GM13976 (cell line): ENCODE data around the gene ZNF157.

Source experiments
- DNase-seq: peaks from one replicate; pipeline ENCODE4 v3.0.0; 2012; ENCODE audit warnings: low spot score
- in situ Hi-C: fragments of 300-500 bp; cut with MboI; formaldehyde crosslinking; loops from one replicate; pipeline ENCODE4 v1.12.0; 2022; ENCODE audit warnings: low sequenced_read_pairs, mixed read lengths, inconsistent platforms; ENCODE audit not compliant: unreplicated experiment
- TF ChIP-seq, protein P1 (sequence below): IDR thresholded peaks from 2 replicates; pipeline ENCODE4 v1.5.1; 2012; ENCODE audit warnings: borderline replicate concordance, mild to moderate bottlenecking; ENCODE audit not compliant: insufficient read depth; ENCODE audit errors: extremely low read depth, missing control alignments, control extremely low read depth

The ZNF157 gene

DNA sequence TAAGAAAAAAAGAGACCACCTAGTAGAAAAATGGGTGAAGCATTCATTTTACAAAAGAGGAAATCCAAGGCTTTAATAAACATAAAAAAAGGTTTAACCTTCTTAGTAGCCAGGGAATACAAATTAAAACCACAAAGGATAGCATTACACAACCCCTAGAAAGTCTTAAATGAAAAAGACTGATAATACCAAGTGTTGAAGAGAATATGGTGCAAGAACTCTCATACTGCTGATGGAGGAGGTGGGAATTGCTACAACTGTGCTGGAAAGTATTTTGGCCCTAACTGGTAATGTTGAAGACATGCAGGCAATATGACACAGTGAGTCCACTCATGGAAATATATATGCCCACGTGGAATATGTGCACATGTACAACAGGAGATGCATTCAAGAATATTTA is 90.2 kb downstream of the ZNF157 start:
- no peak for DNase-seq
- TF ChIP-seq, protein P1, sequence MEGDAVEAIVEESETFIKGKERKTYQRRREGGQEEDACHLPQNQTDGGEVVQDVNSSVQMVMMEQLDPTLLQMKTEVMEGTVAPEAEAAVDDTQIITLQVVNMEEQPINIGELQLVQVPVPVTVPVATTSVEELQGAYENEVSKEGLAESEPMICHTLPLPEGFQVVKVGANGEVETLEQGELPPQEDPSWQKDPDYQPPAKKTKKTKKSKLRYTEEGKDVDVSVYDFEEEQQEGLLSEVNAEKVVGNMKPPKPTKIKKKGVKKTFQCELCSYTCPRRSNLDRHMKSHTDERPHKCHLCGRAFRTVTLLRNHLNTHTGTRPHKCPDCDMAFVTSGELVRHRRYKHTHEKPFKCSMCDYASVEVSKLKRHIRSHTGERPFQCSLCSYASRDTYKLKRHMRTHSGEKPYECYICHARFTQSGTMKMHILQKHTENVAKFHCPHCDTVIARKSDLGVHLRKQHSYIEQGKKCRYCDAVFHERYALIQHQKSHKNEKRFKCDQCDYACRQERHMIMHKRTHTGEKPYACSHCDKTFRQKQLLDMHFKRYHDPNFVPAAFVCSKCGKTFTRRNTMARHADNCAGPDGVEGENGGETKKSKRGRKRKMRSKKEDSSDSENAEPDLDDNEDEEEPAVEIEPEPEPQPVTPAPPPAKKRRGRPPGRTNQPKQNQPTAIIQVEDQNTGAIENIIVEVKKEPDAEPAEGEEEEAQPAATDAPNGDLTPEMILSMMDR = no peak
- in situ Hi-C loops = no loop called here
